Bladder microvascular endothelial cell (primary cell): ENCODE measurements around the gene ZNF343. TPM values are rescaled to one million over a fixed set of nuclear protein-coding genes. Genes with fewer than 3 reads are reported as not detected.

Experiments used
- total RNA-seq: library from RNA; depleted of rRNA; stranded (reverse); fragments of >200 nt; gene quantifications from 2 replicates; pipeline ENCODE4 v1.2.3, GENCODE V29; 2014

Gene ZNF343
- 6.8 and 12.7 TPM in 2 replicates for total RNA-seq

DNA sequence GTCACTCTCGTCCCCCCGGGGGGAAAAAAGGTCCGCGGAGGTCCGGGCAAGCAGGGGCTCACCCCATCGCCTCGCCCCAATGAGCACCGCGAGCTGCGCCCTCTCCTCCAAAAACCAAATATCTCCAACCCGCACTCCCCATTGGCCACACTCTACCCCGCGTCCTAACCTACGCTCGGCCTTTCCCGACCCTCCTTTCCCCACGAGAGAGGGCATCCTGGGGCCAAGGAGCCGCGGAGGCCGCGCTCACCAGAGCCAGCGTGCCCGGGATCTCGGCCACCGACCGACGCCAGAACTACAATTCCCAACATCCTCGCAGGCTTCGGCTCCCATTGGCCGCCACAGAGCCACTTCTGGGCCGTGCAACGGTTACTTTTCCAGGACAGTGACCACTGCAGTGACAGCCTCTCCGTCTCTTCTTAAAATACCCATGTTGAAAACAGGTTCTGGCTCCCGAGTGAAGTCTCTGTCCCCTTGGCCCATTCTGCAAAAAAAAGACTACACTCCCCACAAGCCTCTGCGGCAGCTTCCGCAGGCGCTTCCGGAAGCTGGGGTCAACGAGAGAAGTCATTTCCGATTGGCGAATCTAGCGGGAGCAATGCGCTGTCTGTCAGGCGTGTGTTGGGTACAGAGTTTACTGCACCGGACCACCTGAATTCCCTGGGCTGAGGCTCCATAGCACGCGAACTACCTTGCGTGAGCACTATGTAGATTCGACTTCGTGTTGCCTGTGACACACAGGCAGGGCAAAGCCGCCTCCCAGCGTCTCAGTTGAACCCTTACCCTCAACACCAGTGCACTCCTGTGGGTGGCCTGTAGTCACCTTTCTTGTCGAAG lies at the start of gene ZNF343:
ZNF343 (minus strand) TSS at position 285 of the 837 bp plus-strand sequence. CDS start 15,020 bp downstream, outside the sequence.

DNA sequence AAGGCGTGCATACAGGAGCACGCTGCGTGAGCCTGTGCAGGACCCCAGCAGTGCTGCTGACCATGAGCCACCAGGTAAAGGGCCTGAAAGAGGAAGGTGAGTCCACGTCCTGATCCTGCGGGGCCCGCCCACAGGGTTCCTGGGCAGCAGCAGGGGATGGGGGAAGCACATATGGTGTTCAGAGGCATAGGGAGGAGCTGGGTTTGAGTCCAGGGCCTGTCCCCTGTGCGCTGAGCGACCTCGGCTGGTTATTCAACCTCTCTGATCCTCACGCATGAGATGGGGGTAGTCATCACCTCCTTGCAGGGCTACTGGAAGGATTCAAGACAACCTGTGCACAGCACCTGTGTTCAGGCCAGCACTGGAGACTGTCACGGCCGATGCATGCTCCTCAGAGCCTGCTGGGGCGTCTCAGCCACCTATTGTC lies 27.9 kb upstream of the ZNF343 start, which contains the start of gene TMC2:
TMC2 (plus strand) TSS at position 14 of the 427 bp plus-strand sequence; CDS start at position 63, 49 bp downstream.

DNA sequence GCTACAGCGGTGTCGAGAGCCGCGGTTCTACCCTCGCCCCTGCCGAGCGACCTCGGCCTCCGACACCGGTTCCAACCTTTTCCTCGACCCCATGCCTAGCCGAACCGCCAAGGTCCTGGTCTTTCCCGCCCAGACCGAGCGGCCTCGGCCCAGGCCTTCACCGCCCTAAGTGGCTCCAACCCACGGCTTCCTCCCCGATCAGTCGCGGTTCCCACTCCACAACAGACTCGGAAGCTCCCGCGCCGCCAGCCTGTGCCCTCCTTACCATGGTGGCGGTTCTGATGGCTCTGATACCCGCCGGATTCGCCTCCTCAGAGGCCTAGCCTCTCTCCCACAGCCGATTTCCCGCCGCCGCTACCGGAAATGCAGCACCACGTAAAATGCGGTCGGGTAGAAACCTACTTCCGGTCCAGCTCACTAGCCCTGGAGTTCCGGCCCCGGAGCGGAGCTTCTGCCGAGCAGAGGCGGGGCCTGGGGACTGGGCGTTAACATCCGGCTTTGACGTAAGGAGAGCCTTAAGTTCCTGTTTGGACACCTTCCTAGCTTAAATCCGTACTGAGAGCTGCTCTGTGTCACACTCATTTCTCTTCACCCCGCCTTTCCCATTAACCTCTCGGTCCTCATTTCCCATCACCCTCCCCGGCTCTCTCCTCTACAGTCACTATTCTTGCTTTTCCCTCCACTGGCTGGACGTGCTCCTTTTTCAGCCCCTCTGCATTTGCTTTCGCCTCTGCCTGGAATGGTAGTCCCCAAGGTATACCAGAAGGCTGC lies 38.1 kb downstream of the ZNF343 start, which contains the start of gene SNRPB:
SNRPB (minus strand) TSS at position 367 of the 771 bp plus-strand sequence; CDS start at position 268, 99 bp downstream.

Other genes starting within 250 kb of the ZNF343 start
- not detected in 2 replicates for gene TGM3, start 212.9 kb downstream of the ZNF343 start, total RNA-seq
- not detected in 2 replicates for gene TGM6, start 128.0 kb downstream of the ZNF343 start, total RNA-seq
- 137 and 233 TPM in 2 replicates for gene SNRPB, start 38.1 kb downstream of the ZNF343 start, total RNA-seq
- not detected in 2 replicates for gene TMC2, start 27.7 kb upstream of the ZNF343 start, total RNA-seq
- gene NOP56, start 143.7 kb upstream of the ZNF343 start, total RNA-seq, result 148 and 221 TPM in 2 replicates
- gene IDH3B, start 155.3 kb upstream of the ZNF343 start, total RNA-seq, result 103 and 111 TPM in 2 replicates
- under 0.01 and 2.6 TPM in 2 replicates for gene EBF4, start 183.9 kb upstream of the ZNF343 start, total RNA-seq